Epithelial cell of esophagus (primary cell): ENCODE results near the gene ZNF398.
A peak's percentile ranks its signal among the peaks of the same experiment; 100 is the strongest.

ENCODE experiments used
- DNase-seq: peaks from one replicate; pipeline ENCODE4 v3.0.0; 2010; ENCODE audit warnings: low read depth
- H3K4me3 ChIP-seq: 2 replicates; pipeline ENCODE4 v1.5.1; 2011; ENCODE audit warnings: mild to moderate bottlenecking, low read length, control low read depth
- CTCF ChIP-seq: IDR thresholded peaks from 2 replicates; pipeline ENCODE4 v1.5.1; 2011; ENCODE audit warnings: low read depth, mild to moderate bottlenecking, low read length, control low read depth, inconsistent platforms; ENCODE audit not compliant: insufficient read depth; ENCODE audit errors: missing control alignments

Gene ZNF398

GRCh38 chr7:149109969-149110368 is 37.3 kb upstream of the ZNF398 start:
- no peak for TF ChIP-seq CTCF
- no peak overlapping the region for H3K4me3 ChIP-seq
- no peak for DNase-seq

DNA sequence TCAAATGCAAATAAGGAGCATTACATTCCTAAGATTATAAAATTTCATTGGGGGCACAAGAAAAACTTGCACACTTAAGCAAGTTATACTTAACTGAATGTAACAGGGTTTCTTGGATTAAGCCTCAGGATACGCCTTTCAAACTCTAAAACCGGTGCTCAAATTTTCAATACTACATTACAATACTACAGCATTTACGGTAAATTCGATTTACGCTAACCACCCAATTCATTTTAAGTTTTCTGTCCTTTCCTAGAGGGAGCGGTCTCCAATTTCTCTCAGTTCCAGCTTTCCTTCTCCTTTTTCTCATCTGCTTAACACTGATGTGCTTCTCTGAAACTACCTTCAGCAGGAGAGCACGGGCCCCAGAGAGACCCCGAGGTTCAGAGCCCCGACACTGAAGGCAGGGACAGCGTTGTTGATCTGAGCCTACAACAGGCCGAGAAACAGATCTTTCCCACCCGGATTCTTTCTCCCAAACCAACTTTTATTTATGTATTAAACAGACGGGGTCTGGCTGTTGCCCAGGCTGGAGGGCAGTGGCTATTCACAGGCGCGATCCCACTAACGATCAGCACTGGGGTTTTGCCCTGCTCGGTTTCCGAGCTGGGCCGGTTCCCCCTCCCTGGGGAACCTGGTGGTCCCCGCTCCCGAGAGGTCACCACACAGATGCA is 21.9 kb upstream of the ZNF398 start:
- no peak for DNase-seq
- no peak for TF ChIP-seq CTCF
- peak overlapping the region; percentile 97 for H3K4me3 ChIP-seq

DNA sequence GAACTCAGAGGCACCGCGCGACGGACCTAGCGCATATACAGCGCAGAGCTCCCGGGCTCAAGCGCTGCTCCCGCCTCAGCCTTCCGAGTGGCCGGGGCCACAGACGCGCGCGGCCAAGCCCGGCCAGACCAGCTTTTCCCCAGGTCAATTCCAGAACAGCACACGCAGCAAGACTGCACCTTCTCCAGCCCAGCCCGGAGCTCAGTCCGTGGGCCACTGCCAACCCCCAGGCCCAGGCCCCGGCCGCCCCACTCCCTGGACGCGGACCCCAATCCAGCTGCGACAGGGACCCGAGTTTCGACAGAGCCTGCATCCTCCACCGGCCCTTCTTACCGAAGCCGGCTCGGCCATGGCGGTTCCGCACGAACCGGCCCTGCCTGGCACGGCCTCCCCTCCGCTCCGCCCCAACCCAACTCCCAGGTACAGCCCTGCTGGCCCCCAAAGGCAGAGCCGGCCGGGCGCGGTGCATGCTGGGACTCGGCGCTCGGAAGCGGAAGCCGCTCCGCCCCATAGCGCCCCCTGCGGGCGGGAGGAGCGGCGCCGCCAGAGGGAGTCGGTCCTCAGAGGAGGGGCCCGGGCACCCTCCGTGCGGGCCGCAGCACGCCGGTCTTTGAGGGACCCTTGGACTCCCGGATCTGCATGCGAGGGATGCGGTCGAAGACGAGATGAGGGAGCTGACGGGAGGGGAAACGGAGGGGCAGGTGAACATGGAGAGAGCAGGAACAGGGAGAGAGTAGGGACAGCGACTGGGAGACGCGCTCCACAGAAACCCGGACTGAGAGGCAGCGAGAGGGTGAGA is 21.2 kb upstream of the ZNF398 start, which contains the start of gene ZNF425:
Gene ZNF425, minus strand, starts transcription at position 462 of the 799 bp plus-strand sequence. Its CDS starts 111 bp downstream, at position 351.
- peak; percentile 63 for TF ChIP-seq CTCF
- H3K4me3 ChIP-seq: peak within 1 kb of the TSS; percentile 97
- peak; percentile 95 for DNase-seq

DNA sequence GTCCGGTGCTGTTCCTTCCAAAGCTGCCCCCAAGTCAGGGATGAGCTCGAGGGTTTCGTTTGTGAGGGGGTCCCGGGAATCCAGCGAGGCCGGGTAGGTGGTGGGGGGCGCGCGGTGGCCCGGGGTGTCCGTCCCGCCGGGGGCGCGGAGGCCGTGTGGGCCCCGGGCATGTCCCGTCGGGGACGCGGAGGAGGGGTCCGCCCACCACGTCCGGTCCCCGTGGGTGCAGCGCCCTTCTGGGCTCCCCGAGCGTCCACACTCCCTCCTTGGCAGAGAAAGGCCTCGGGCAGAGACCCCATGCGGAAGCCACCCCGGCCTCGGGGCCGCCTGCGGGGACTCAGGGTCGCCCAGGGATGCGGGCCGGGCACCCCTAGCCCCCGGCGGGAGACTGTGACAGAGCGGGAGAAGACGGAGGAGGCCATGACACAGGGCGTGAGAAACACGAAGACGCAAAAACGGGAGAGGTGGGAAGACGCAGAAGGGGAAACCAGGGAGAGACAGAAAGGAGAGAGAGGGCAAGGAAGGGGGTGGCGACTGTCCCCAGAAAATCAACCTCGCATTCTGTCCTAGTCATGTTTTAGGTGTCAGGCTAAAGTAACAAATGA is 20.5 kb upstream of the ZNF398 start:
- TF ChIP-seq CTCF: no peak
- peak; percentile 22 for DNase-seq
- H3K4me3 ChIP-seq: peak overlapping the region; percentile 97

DNA sequence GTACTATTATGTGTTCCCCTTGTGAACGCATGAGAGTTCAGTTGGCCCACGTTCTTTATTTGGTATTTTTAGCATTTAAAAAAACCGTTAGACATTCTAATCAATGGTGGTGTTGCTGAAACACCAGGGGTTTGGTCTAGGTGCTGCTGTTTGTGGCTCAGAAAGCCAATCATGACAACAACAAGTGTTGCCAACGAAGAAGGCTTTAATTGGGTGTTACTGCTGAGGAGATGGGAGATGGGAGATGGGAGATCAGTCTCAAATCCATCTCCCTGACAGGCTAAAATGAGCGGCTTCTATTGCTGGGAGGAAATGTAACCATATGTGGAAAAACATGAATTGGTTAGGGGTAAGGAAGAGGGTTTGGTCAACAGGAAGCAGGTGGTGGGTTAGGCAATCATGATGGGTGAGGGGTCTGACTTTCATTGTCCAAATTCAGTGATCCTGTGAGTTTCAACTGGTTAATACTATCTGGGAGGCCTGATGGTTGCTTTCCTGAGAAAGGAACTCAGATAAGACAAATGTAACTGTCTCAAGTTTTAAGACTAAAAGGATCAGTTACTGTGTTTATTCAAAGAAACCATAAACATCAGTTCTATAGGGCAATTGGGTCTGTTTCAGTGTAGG is 16.6 kb upstream of the ZNF398 start:
- DNase-seq: no peak
- H3K4me3 ChIP-seq: no peak overlapping the region
- TF ChIP-seq CTCF: no peak

GRCh38 chr7:149133028-149133710 is 14.1 kb upstream of the ZNF398 start:
- DNase-seq: no peak
- no peak overlapping the region for H3K4me3 ChIP-seq
- TF ChIP-seq CTCF: no peak
